K562 (cell line): ENCODE data around the gene SPATC1L. TPM values are rescaled to one million over a fixed set of nuclear protein-coding genes. Genes with fewer than 3 reads are reported as not detected.
A peak's percentile ranks its signal among the peaks of the same experiment; 100 is the strongest.
"Not testable (repeated sequence)": the region's sequence is repeated elsewhere in the genome, so short reads cannot be mapped to it uniquely, and the experiment has no call there.

Experiments used
- ATAC-seq: fragments of 200-7000 bp; cut with Tn5 transposase; 3 replicates; pipeline ENCODE4 v1.9.1; 2020; ENCODE audit warnings: moderate library complexity
- BruUV-seq: library from RNA; stranded (reverse); fragments of 400-500 nt; replicated peaks from 2 replicates; lab custom pipeline; 2021; lab: Mats Ljungman, UMichigan
- CTCF ChIA-PET: fragments of 300-600 bp; formaldehyde crosslinking; extraction: SDS; loops from one replicate; lab custom pipeline; 2021; ENCODE audit warnings: low intra/inter-chr PET ratio; lab: Yijun Ruan, JAX
- POLR2A ChIA-PET: fragments of 300-600, 350-650 bp; sonication (Branson Sonifier 250); formaldehyde crosslinking; extraction: SDS; loops from one replicate; lab custom pipeline; 2021; ENCODE audit warnings: antibody characterized with exemption, inconsistent platforms; lab: Yijun Ruan, JAX
- DNase-seq, 4 experiments: peaks; one replicate each; pipeline versions ENCODE4 v3.0.0 to v3.0.0-alpha.2; 2011 to 2018; ENCODE audit warnings: low spot score in 3 of 4, mixed read lengths in 3 of 4; ENCODE audit errors: extremely low read depth in 1 of 4
- FAIRE-seq: peaks from 2 replicates; lab custom pipeline; 2011; peaks lifted over from hg19 to GRCh38; lab: Jason Lieb, UNC
- H2AFZ ChIP-seq: 2 replicates; pipeline ENCODE4 v1.6.0; 2011; ENCODE audit warnings: low read depth, low read length, control low read depth, inconsistent platforms
- H3K27ac ChIP-seq: fragments of 200-600 bp; 3 replicates; pipeline ENCODE4 v1.8.0; 2011; ENCODE audit warnings: low read depth, mild to moderate bottlenecking, control low read depth, inconsistent platforms, low read length, moderate library complexity, mixed read lengths; ENCODE audit errors: extremely low read depth
- H3K27me3 ChIP-seq, 2 experiments: fragments of 300-600 bp in 1 of 2; 2 replicates in 1 of 2; 3 replicates in 1 of 2; pipeline versions ENCODE4 v1.6.0 to v1.8.0; 2011; ENCODE audit warnings: inconsistent platforms in 2 of 2, low read length in 2 of 2, mild to moderate bottlenecking in 1 of 2, mixed read lengths in 1 of 2, moderate library complexity in 1 of 2; ENCODE audit not compliant: control insufficient read depth in 2 of 2, insufficient read depth in 2 of 2
- H3K36me3 ChIP-seq: fragments of 300-600 bp; 3 replicates; pipeline ENCODE4 v1.8.0; 2011; ENCODE audit warnings: mild to moderate bottlenecking, low read length, inconsistent platforms; ENCODE audit not compliant: control insufficient read depth, insufficient read depth
- H3K4me1 ChIP-seq, 2 experiments: fragments of 200-600 bp in 1 of 2; replicated peaks in 1 of 2; 2 replicates in 1 of 2; 3 replicates in 1 of 2; pipeline versions ENCODE4 v1.5.1 to v1.8.0; 2011; ENCODE audit warnings: inconsistent platforms in 2 of 2, low read length in 2 of 2, mild to moderate bottlenecking in 1 of 2, mixed read lengths in 1 of 2, moderate library complexity in 1 of 2; ENCODE audit not compliant: control insufficient read depth in 2 of 2, insufficient read depth in 2 of 2
- H3K4me2 ChIP-seq: 2 replicates; pipeline ENCODE4 v1.6.1; 2011; ENCODE audit warnings: low read length, control low read depth, inconsistent platforms, mixed read lengths; ENCODE audit not compliant: insufficient read depth
- H3K4me3 ChIP-seq: fragments of 200-600 bp; sonication (generic), shearing (Covaris generic); 2 replicates; pipeline ENCODE4 v1.5.1; 2016; ENCODE audit warnings: control low read depth, inconsistent platforms
- H3K79me2 ChIP-seq: fragments of 200-600 bp; 3 replicates; pipeline ENCODE4 v1.8.0; 2011; ENCODE audit warnings: low read length, inconsistent platforms; ENCODE audit not compliant: control insufficient read depth, insufficient read depth
- H3K9ac ChIP-seq, 2 experiments: 2 replicates each; pipeline versions ENCODE4 v1.6.0 to v1.6.1; 2011; ENCODE audit warnings: low read depth in 2 of 2, low read length in 2 of 2, control low read depth in 1 of 2, inconsistent platforms in 1 of 2, mild to moderate bottlenecking in 1 of 2, mixed read lengths in 1 of 2; ENCODE audit not compliant: insufficient read depth in 1 of 2
- H3K9me1 ChIP-seq: one replicate; pipeline ENCODE4 v1.6.0; 2011; ENCODE audit warnings: inconsistent platforms, mild to moderate bottlenecking, low read length, moderate library complexity; ENCODE audit not compliant: control insufficient read depth, insufficient read depth
- H3K9me3 ChIP-seq: replicated peaks from 2 replicates; pipeline ENCODE4 v1.5.1; 2011; ENCODE audit warnings: low read depth, low read length, inconsistent platforms; ENCODE audit not compliant: control insufficient read depth, insufficient read depth
- H4K20me1 ChIP-seq: replicated peaks from 2 replicates; pipeline ENCODE4 v1.6.1; 2011; ENCODE audit warnings: low read length, inconsistent platforms, mixed read lengths; ENCODE audit not compliant: control insufficient read depth, insufficient read depth
- ATF7 ChIP-seq: fragments of 450-650 bp; IDR thresholded peaks from 2 replicates; pipeline ENCODE4 v1.7.1; 2014; ENCODE audit warnings: mild to moderate bottlenecking, moderate library complexity
- KDM1A ChIP-seq, 2 experiments: fragments of 450-650 bp; IDR thresholded peaks; 2 replicates each; pipeline ENCODE4 v1.6.1; 2016; ENCODE audit warnings: mild to moderate bottlenecking in 2 of 2
- L3MBTL2 ChIP-seq: fragments of 450-650 bp; IDR thresholded peaks from 2 replicates; pipeline ENCODE4 v1.6.1; 2016; ENCODE audit warnings: mild to moderate bottlenecking, moderate library complexity
- LARP7 ChIP-seq: fragments of 450-650 bp; IDR thresholded peaks from 2 replicates; pipeline ENCODE4 v1.6.1; 2016
- ZEB2 ChIP-seq: fragments of 450-650 bp; IDR thresholded peaks from 2 replicates; pipeline ENCODE4 v1.6.1; 2016
- WGBS: fragments of 100-300 bp; shearing (Covaris generic); methylation state at CpG from one replicate; pipeline ENCODE4 v1.1.6; 2016; ENCODE audit warnings: low coverage, mixed read lengths; ENCODE audit not compliant: insufficient coverage; ENCODE audit errors: missing lambda C conversion rate; 5-methylcytosine and 5-hydroxymethylcytosine counted together
- in situ Hi-C: fragments of 300-500 bp; cut with MboI; formaldehyde crosslinking; loops from 4 replicates; pipeline ENCODE4 v1.15.0; 2018; ENCODE audit warnings: inconsistent platforms, mixed read lengths
- intact Hi-C: fragments of 100-400 bp; cut with micrococcal nuclease; formaldehyde crosslinking; loops from 2 replicates; pipeline ENCODE4 v1.14.2; 2022
- polyA plus RNA-seq, 8 experiments: library from polyadenylated mRNA; depleted of rRNA in 4 of 8; stranded (reverse) in 5 of 8; unstranded in 3 of 8; fragments of >200 nt; fragmentation: Nextera tagmentation in 2 of 8; fragmentation: Illumina TruSeq in 1 of 8; extraction: Ambion mirVana in 2 of 8; extraction: Trizol in 1 of 8; gene quantifications; 2 replicates each; pipeline versions ENCODE4 v1.2.1 to v1.2.3, GENCODE V29; 2011 to 2014; ENCODE audit warnings: inconsistent platforms in 1 of 8, missing spikeins in 1 of 8
- total RNA-seq, 7 experiments: library from RNA; depleted of rRNA in 6 of 7; stranded (reverse); fragments of >200 nt in 6 of 7; fragmentation: Illumina TruSeq in 2 of 7; extraction: Trizol in 2 of 7; gene quantifications; 2 replicates each; pipeline versions ENCODE4 v1.2.1 to v1.2.3, GENCODE V29; 2011 to 2021; ENCODE audit warnings: low replicate concordance in 1 of 7
- TF ChIP-seq, protein P1 (sequence below), 2 experiments: fragments of 450-650 bp; formaldehyde crosslinking in 1 of 2; IDR thresholded peaks; 2 replicates each; pipeline versions ENCODE4 v1.4.0 to v1.6.1; 2014 to 2020; ENCODE audit warnings: mild to moderate bottlenecking in 2 of 2, borderline replicate concordance in 1 of 2, low read depth in 1 of 2
- TF ChIP-seq, protein P2 (sequence below): fragments of 450-650 bp; IDR thresholded peaks from 2 replicates; pipeline ENCODE4 v1.7.0; 2016; ENCODE audit warnings: borderline replicate concordance
- TF ChIP-seq, protein P3 (sequence below): fragments of 450-650 bp; IDR thresholded peaks from 2 replicates; pipeline ENCODE4 v1.7.1; 2018; ENCODE audit warnings: mild to moderate bottlenecking, low read depth; ENCODE audit not compliant: partially characterized antibody

Gene SPATC1L
- total and polyA plus RNA-seq, 9 of the 15 experiments (the other 6 are each of a cell fraction or from before 2014, with no cell fraction given) = 0.14 to 121 (median 34.0) TPM; not detected in 1

DNA sequence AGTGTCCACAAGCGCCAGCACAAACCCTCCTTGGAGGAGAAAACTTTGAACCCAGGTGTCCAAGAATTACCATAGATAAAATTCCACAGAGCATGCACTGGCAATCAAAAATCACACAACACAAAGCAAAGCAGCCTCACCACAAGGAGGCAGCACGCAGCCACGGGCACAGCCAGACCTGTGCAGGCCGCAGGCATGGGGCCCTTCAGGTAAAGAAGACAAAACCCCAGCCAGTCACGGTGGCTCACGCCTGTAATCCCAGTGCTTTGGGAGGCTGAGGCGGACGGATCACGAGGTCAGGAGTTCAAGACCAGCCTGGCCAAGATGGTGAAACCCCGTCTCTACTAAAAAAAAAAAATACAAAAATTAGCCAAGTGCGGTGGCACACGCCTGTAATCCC, 36.8 kb downstream of the SPATC1L start:
- peak; percentile 93 for FAIRE-seq
- H3K4me1 ChIP-seq = peaks cover 5 to 61% of the 10 kb centered on the region in 2 experiments; a peak in 4 of 5 replicates
- in situ Hi-C loops = not testable (repeated sequence)
- TF ChIP-seq, protein P1, sequence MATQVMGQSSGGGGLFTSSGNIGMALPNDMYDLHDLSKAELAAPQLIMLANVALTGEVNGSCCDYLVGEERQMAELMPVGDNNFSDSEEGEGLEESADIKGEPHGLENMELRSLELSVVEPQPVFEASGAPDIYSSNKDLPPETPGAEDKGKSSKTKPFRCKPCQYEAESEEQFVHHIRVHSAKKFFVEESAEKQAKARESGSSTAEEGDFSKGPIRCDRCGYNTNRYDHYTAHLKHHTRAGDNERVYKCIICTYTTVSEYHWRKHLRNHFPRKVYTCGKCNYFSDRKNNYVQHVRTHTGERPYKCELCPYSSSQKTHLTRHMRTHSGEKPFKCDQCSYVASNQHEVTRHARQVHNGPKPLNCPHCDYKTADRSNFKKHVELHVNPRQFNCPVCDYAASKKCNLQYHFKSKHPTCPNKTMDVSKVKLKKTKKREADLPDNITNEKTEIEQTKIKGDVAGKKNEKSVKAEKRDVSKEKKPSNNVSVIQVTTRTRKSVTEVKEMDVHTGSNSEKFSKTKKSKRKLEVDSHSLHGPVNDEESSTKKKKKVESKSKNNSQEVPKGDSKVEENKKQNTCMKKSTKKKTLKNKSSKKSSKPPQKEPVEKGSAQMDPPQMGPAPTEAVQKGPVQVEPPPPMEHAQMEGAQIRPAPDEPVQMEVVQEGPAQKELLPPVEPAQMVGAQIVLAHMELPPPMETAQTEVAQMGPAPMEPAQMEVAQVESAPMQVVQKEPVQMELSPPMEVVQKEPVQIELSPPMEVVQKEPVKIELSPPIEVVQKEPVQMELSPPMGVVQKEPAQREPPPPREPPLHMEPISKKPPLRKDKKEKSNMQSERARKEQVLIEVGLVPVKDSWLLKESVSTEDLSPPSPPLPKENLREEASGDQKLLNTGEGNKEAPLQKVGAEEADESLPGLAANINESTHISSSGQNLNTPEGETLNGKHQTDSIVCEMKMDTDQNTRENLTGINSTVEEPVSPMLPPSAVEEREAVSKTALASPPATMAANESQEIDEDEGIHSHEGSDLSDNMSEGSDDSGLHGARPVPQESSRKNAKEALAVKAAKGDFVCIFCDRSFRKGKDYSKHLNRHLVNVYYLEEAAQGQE (IDR thresholded peaks at IDR 0.05; ENCODE audit: borderline replicate concordance) = peak; percentile 71; the same call in 1 of the 2 replicates
- TF ChIP-seq, protein P1 (CRISPR knock-in tag; IDR thresholded peaks at IDR 0.05; ENCODE audit: low read depth) = not testable (repeated sequence)
- peak; percentile 46; the same call in 1 of the 2 replicates for TF ChIP-seq ATF7
- TF ChIP-seq, protein P2, sequence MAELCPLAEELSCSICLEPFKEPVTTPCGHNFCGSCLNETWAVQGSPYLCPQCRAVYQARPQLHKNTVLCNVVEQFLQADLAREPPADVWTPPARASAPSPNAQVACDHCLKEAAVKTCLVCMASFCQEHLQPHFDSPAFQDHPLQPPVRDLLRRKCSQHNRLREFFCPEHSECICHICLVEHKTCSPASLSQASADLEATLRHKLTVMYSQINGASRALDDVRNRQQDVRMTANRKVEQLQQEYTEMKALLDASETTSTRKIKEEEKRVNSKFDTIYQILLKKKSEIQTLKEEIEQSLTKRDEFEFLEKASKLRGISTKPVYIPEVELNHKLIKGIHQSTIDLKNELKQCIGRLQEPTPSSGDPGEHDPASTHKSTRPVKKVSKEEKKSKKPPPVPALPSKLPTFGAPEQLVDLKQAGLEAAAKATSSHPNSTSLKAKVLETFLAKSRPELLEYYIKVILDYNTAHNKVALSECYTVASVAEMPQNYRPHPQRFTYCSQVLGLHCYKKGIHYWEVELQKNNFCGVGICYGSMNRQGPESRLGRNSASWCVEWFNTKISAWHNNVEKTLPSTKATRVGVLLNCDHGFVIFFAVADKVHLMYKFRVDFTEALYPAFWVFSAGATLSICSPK = 0 out of 2 replicates have a peak, but pooled peaks have one; percentile 44
- TF ChIP-seq ZEB2 = peak; percentile 54; the same call in 1 of the 2 replicates
- TF ChIP-seq, protein P3, sequence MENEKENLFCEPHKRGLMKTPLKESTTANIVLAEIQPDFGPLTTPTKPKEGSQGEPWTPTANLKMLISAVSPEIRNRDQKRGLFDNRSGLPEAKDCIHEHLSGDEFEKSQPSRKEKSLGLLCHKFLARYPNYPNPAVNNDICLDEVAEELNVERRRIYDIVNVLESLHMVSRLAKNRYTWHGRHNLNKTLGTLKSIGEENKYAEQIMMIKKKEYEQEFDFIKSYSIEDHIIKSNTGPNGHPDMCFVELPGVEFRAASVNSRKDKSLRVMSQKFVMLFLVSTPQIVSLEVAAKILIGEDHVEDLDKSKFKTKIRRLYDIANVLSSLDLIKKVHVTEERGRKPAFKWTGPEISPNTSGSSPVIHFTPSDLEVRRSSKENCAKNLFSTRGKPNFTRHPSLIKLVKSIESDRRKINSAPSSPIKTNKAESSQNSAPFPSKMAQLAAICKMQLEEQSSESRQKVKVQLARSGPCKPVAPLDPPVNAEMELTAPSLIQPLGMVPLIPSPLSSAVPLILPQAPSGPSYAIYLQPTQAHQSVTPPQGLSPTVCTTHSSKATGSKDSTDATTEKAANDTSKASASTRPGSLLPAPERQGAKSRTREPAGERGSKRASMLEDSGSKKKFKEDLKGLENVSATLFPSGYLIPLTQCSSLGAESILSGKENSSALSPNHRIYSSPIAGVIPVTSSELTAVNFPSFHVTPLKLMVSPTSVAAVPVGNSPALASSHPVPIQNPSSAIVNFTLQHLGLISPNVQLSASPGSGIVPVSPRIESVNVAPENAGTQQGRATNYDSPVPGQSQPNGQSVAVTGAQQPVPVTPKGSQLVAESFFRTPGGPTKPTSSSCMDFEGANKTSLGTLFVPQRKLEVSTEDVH = peak; percentile 32
- peak; percentile 45; the same call in 1 of the 2 replicates for TF ChIP-seq L3MBTL2
- TF ChIP-seq LARP7 = peak; percentile 32; the same call in 1 of the 2 replicates
- peak in 1 of 2 experiments; percentile 35; a peak in 2 of 4 replicates for TF ChIP-seq KDM1A (IDR thresholded peaks at IDR 0.05)

More for the DNA sequence above, 36.8 kb downstream of the SPATC1L start:
- 0 out of 2 replicates have a peak overlapping the region, but pooled peaks have one; percentile 7 for H2AFZ ChIP-seq
- ATAC-seq (peak; percentile 78), DNase-seq (peak; percentile 62 to 86 (median 71))
- H3K9me1 ChIP-seq, H3K27me3 ChIP-seq, H3K4me2 ChIP-seq, H3K9ac ChIP-seq, H3K79me2 ChIP-seq, H4K20me1 ChIP-seq, H3K36me3 ChIP-seq, H3K4me3 ChIP-seq, H3K9me3 ChIP-seq, H3K27ac ChIP-seq, POLR2A ChIA-PET, BruUV-seq: not testable (repeated sequence)
- intact Hi-C loops = loop anchor here (10.0 kb wide), 2 partner anchors 137 to 317 kb away; partner anchors contain the start of genes MCM3AP and YBEY
- 37% methylated on average over 12 of the region's 12 CpGs for WGBS
- CTCF ChIA-PET = interaction anchor here (0.6 to 1.6 kb wide), 2 partner anchors 62 to 139 kb away, joined by 3 to 9 read pairs; partner anchors contain the start of genes MCM3AP and YBEY
